A549 (cell line): ENCODE data around the gene HOMER2. TPM values are rescaled to one million over a fixed set of nuclear protein-coding genes. Genes with fewer than 3 reads are reported as not detected.

Experiments
- ATAC-seq, 2 experiments: fragments of 200-7000 bp in 1 of 2; fragments of >200 bp in 1 of 2; cut with Nextera tagmentation in 1 of 2; cut with Tn5 transposase in 1 of 2; 3 replicates each; pipeline versions ENCODE4 v1.8.0 to v1.9.1; 2018 to 2020; ENCODE audit warnings: mild to moderate bottlenecking in 1 of 2, moderate library complexity in 1 of 2
- CTCF ChIA-PET: fragments of 300-600 bp; sonication (Branson Sonifier 250); formaldehyde crosslinking; extraction: SDS; loops from one replicate; lab custom pipeline; 2021; ENCODE audit warnings: antibody characterized with exemption, inconsistent platforms; lab: Yijun Ruan, JAX
- POLR2A ChIA-PET: fragments of 350-600 bp; formaldehyde crosslinking; extraction: SDS; loops from one replicate; lab custom pipeline; 2021; ENCODE audit warnings: antibody characterized with exemption, inconsistent platforms; lab: Yijun Ruan, JAX
- DNase-seq, 2 experiments: peaks; one replicate each; pipeline versions ENCODE4 v3.0.0 to v3.0.0-alpha.2; 2011 to 2016; ENCODE audit warnings: low read depth in 1 of 2, low spot score in 1 of 2
- FAIRE-seq: peaks from 2 replicates; lab custom pipeline; 2011; peaks lifted over from hg19 to GRCh38; lab: Jason Lieb, UNC
- H3K27ac ChIP-seq, 2 experiments: fragments of >200 bp; sonication (Bioruptor Twin); formaldehyde crosslinking; 3 replicates each; pipeline ENCODE4 v1.5.1; 2016 to 2017
- H3K4me1 ChIP-seq: fragments of >200 bp; sonication (Bioruptor Twin); formaldehyde crosslinking; 3 replicates; pipeline ENCODE4 v1.6.1; 2016
- H3K4me2 ChIP-seq: fragments of >200 bp; sonication (Bioruptor Twin); formaldehyde crosslinking; 3 replicates; pipeline ENCODE4 v1.6.1; 2016
- H3K4me3 ChIP-seq: fragments of >200 bp; sonication (Bioruptor Twin); formaldehyde crosslinking; 3 replicates; pipeline ENCODE4 v1.5.1; 2016
- H3K9me3 ChIP-seq: fragments of >200 bp; sonication (Bioruptor Twin); formaldehyde crosslinking; 3 replicates; pipeline ENCODE4 v1.6.1; 2016
- CBX2 ChIP-seq: fragments of 200-600 bp; sonication (generic); IDR thresholded peaks from 2 replicates; pipeline ENCODE4 v1.6.1; 2016; ENCODE audit warnings: low read depth, mild to moderate bottlenecking, borderline replicate concordance
- CHD4 ChIP-seq: fragments of 200-600 bp; sonication (generic); IDR thresholded peaks from 2 replicates; pipeline ENCODE4 v1.6.1; 2016; ENCODE audit warnings: antibody characterized with exemption, mild to moderate bottlenecking, borderline replicate concordance
- EHMT2 ChIP-seq: fragments of 200-600 bp; sonication (generic); IDR thresholded peaks from 2 replicates; pipeline ENCODE4 v1.6.1; 2016; ENCODE audit warnings: antibody characterized with exemption, low read depth, mild to moderate bottlenecking, moderate library complexity
- FOSB ChIP-seq: fragments of 250-450 bp; sonication (Bioruptor Pico); IDR thresholded peaks from 2 replicates; pipeline ENCODE4 v1.5.0; 2020; ENCODE audit warnings: mild to moderate bottlenecking, moderate library complexity
- FOXS1 ChIP-seq: fragments of 250-450 bp; sonication (Bioruptor Pico); IDR thresholded peaks from 2 replicates; pipeline ENCODE4 v1.5.0; 2020; ENCODE audit warnings: mild to moderate bottlenecking, moderate library complexity
- HDAC2 ChIP-seq: fragments of 200-600 bp; sonication (generic); IDR thresholded peaks from 2 replicates; pipeline ENCODE4 v1.6.1; 2016
- HEYL ChIP-seq: fragments of 250-450 bp; sonication (Bioruptor Pico); IDR thresholded peaks from 2 replicates; pipeline ENCODE4 v1.8.0; 2021; ENCODE audit warnings: mild to moderate bottlenecking, moderate library complexity
- HOXA7 ChIP-seq: fragments of 250-450 bp; sonication (Bioruptor Pico); IDR thresholded peaks from 2 replicates; pipeline ENCODE4 v1.5.0; 2020; ENCODE audit warnings: mild to moderate bottlenecking, moderate library complexity
- JUN ChIP-seq, 2 experiments: fragments of >200 bp; sonication (Bioruptor Twin); formaldehyde crosslinking; IDR thresholded peaks; 2 replicates in 1 of 2; 3 replicates in 1 of 2; pipeline ENCODE4 v1.6.1; 2016 to 2017
- KDM5A ChIP-seq: fragments of 200-600 bp; sonication (generic); IDR thresholded peaks from 2 replicates; pipeline ENCODE4 v1.6.1; 2016; ENCODE audit warnings: antibody characterized with exemption, mild to moderate bottlenecking
- MAZ ChIP-seq: fragments of 150-350 bp; IDR thresholded peaks from 2 replicates; pipeline ENCODE4 v1.6.1; 2014; ENCODE audit warnings: antibody characterized with exemption, low read depth, low read length, borderline replicate concordance
- MYC ChIP-seq: IDR thresholded peaks from 2 replicates; pipeline ENCODE4 v1.6.1; 2012; ENCODE audit warnings: mild to moderate bottlenecking, inconsistent platforms, low read length, improper control_type of control experiment, borderline replicate concordance
- POLR2AphosphoS2 ChIP-seq: conservative IDR thresholded peaks from 2 replicates; pipeline ENCODE4 v1.6.1; 2012; ENCODE audit warnings: low read length, improper control_type of control experiment, inconsistent platforms
- RAD21 ChIP-seq, 2 experiments: fragments of >200 bp in 1 of 2; sonication (Bioruptor Twin) in 1 of 2; formaldehyde crosslinking in 1 of 2; IDR thresholded peaks in 1 of 2; conservative IDR thresholded peaks in 1 of 2; 2 replicates in 1 of 2; 3 replicates in 1 of 2; pipeline ENCODE4 v1.6.1; 2012 to 2018; ENCODE audit warnings: inconsistent platforms in 1 of 2
- SMC3 ChIP-seq: fragments of >200 bp; sonication (Bioruptor Twin); formaldehyde crosslinking; IDR thresholded peaks from 3 replicates; pipeline ENCODE4 v1.6.1; 2018; ENCODE audit warnings: inconsistent platforms
- SREBF2 ChIP-seq: fragments of 450-650 bp; IDR thresholded peaks from 2 replicates; pipeline ENCODE4 v1.6.1; 2014; ENCODE audit warnings: mild to moderate bottlenecking, moderate library complexity
- TP53 ChIP-seq: fragments of 250-450 bp; sonication (Bioruptor Pico); IDR thresholded peaks from 2 replicates; pipeline ENCODE4 v1.5.0; 2021; ENCODE audit warnings: mild to moderate bottlenecking, moderate library complexity
- ZFP36 ChIP-seq: fragments of 450-650 bp; IDR thresholded peaks from 2 replicates; pipeline ENCODE4 v1.6.1; 2014; ENCODE audit warnings: borderline replicate concordance; ENCODE audit not compliant: partially characterized antibody
- WGBS: methylation state at CpG from one replicate; pipeline ENCODE4 v1.1.6; 2017; ENCODE audit errors: missing lambda C conversion rate; 5-methylcytosine and 5-hydroxymethylcytosine counted together
- polyA plus RNA-seq, 4 experiments: library from polyadenylated mRNA; depleted of rRNA in 3 of 4; stranded (reverse); fragments of >200 nt; fragmentation: RNase III in 1 of 4; extraction: RNeasy Plus Mini Kit Qiagen cat#74134 plus additional on column Dnase treatment in 1 of 4; gene quantifications; 2 replicates in 3 of 4; 3 replicates in 1 of 4; pipeline ENCODE4 v1.2.3, GENCODE V29; 2011 to 2017
- TF ChIP-seq, protein P1 (sequence below): fragments of >200 bp; sonication (Bioruptor Twin); formaldehyde crosslinking; IDR thresholded peaks from 3 replicates; pipeline ENCODE4 v1.5.1; 2016
- TF ChIP-seq, protein P2 (sequence below): IDR thresholded peaks from 2 replicates; pipeline ENCODE4 v1.6.1; 2012

Gene HOMER2
- polyA plus RNA-seq, 2 of the 4 experiments (the other 2 are of a cell fraction), result 9.4 to 15.4 TPM

DNA sequence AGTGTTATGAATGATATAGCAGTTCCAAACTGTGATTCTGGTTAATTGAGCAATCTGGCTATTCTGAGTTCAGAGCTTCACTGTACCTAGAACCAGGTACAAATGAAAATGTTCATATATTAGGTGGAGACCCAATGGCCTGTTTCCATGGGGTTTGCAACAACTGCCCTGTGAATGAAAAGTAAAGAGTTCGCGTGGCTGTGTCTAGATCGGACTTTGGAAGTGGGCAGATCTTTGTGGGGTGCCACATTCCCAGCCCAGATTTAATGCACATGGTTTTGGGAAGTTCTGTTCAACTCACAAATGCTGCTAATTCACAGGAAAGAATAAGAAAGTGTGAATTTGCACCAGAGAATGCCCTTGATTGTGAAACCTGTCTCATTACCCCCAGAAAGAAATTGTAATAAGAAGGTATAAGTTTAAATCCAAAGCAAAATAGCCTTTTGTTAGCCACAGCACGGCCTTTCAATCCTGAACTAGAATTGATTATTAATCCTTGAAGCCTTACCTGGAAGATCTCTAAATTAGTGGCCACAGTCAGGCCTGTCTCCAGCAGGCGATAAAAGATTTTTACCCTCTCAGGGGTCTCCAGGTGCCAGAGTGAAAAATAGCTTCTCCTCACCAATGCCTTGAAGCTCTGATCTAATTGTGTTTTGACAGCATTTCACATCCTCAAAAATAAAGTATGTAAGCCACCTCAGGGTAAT is 120.5 kb downstream of the HOMER2 start:
- peaks cover 27% of the 10 kb centered on the region for H3K4me1 ChIP-seq
- FAIRE-seq (no peak), ATAC-seq (peak in 1 of 2 experiments; percentile 43; a peak in 4 of 6 replicates), DNase-seq (no peak)
- H3K9me3 ChIP-seq, result no peaks in the 10 kb centered on the region
- 87% methylated on average over 5 of the region's 5 CpGs for WGBS
- TF ChIP-seq RAD21 (conservative IDR thresholded peaks at IDR 0.05 in 1 of 2, IDR thresholded peaks at IDR 0.05 in 1 of 2), result no peak
- no peak for TF ChIP-seq EHMT2
- TF ChIP-seq SMC3, result no peak
- TF ChIP-seq KDM5A, result no peak
- no peak for TF ChIP-seq HOXA7 (CRISPR knock-in tag)
- no peak for TF ChIP-seq SREBF2
- no peak for TF ChIP-seq FOSB
- no peak for TF ChIP-seq MYC
- TF ChIP-seq HEYL (CRISPR knock-in tag), result no peak
- TF ChIP-seq HDAC2, result no peak
- CTCF ChIA-PET, result interaction anchor here (0.9 to 1.3 kb wide), 4 partner anchors 9 to 82 kb away, joined by 3 to 6 read pairs (median 4); no protein-coding TSS in a partner anchor
- POLR2A ChIA-PET, result interaction anchor here (0.7 to 1.6 kb wide), 4 partner anchors 22 to 292 kb away, joined by 3 to 6 read pairs (median 4); partner anchors contain the start of genes RAMAC and RPS17
- peak overlapping the region in 1 of 2 experiments; percentile 24; a peak in 2 of 6 replicates for H3K27ac ChIP-seq
- H3K4me3 ChIP-seq, result no peak overlapping the region
- peak overlapping the region; percentile 55 for H3K4me2 ChIP-seq

DNA sequence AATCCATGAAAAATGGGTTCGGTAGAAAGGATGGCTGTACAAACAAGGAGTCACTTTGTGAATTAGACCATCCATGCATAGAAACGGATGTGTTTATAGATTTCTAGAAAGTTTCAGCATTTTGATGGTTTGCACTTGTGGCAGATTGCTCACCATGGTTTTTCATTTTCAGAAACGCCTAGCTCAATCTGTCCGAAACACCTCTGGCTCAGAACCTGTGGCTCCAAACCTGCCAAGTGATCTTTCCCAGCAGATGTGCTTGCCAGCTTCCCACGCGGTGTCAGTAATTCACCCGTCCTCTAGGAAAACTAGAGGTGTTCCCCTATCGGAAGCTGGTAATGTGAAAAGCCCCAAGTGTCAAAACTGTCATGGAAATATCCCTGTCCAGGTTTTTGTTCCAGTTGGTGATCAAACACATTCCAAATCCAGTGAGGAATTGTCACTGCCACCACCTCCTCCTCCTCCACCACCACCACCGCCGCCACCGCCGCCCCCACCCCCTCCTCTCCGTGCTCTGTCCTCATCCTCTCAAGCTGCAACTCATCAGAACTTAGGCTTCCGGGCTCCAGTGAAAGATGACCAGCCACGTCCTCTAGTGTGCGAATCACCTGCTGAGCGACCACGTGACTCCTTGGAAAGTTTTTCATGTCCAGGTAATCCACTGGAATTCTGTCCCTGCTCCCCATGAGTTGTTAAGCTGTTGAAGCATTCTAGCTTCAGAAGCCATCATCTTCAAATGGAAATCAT is 121.9 kb downstream of the HOMER2 start:
- H3K4me3 ChIP-seq, result no peak overlapping the region
- DNase-seq (no peak), ATAC-seq (no peak), FAIRE-seq (no peak)
- no peak for TF ChIP-seq RAD21 (conservative IDR thresholded peaks at IDR 0.05 in 1 of 2, IDR thresholded peaks at IDR 0.05 in 1 of 2)
- no peak for TF ChIP-seq CHD4
- TF ChIP-seq JUN (IDR thresholded peaks at IDR 0.05), result no peak
- no peak for TF ChIP-seq FOXS1 (CRISPR knock-in tag)
- TF ChIP-seq TP53 (CRISPR knock-in tag), result no peak
- no peak for TF ChIP-seq POLR2AphosphoS2
- TF ChIP-seq, protein P1, sequence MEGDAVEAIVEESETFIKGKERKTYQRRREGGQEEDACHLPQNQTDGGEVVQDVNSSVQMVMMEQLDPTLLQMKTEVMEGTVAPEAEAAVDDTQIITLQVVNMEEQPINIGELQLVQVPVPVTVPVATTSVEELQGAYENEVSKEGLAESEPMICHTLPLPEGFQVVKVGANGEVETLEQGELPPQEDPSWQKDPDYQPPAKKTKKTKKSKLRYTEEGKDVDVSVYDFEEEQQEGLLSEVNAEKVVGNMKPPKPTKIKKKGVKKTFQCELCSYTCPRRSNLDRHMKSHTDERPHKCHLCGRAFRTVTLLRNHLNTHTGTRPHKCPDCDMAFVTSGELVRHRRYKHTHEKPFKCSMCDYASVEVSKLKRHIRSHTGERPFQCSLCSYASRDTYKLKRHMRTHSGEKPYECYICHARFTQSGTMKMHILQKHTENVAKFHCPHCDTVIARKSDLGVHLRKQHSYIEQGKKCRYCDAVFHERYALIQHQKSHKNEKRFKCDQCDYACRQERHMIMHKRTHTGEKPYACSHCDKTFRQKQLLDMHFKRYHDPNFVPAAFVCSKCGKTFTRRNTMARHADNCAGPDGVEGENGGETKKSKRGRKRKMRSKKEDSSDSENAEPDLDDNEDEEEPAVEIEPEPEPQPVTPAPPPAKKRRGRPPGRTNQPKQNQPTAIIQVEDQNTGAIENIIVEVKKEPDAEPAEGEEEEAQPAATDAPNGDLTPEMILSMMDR, result no peak
- TF ChIP-seq ZFP36, result no peak
- TF ChIP-seq MYC, result no peak
- no peak for TF ChIP-seq HEYL (CRISPR knock-in tag)
- no peak for TF ChIP-seq CBX2
- no peak for TF ChIP-seq MAZ
- no peak for TF ChIP-seq EHMT2
- TF ChIP-seq, protein P2, sequence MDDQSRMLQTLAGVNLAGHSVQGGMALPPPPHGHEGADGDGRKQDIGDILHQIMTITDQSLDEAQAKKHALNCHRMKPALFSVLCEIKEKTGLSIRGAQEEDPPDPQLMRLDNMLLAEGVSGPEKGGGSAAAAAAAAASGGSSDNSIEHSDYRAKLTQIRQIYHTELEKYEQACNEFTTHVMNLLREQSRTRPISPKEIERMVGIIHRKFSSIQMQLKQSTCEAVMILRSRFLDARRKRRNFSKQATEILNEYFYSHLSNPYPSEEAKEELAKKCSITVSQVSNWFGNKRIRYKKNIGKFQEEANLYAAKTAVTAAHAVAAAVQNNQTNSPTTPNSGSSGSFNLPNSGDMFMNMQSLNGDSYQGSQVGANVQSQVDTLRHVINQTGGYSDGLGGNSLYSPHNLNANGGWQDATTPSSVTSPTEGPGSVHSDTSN, result no peak
- H3K27ac ChIP-seq, result no peak overlapping the region
- H3K4me1 ChIP-seq, result peaks cover 27% of the 10 kb centered on the region
- ChIA-PET POLR2A (interaction anchor here (1.4 kb wide), 1 partner anchor 20 kb away, joined by 3 read pairs; no protein-coding TSS in a partner anchor), CTCF (interaction anchor here (0.8 kb wide), 1 partner anchor 19 kb away, joined by 3 read pairs; no protein-coding TSS in a partner anchor)
- no peak overlapping the region for H3K4me2 ChIP-seq
- WGBS, result 89% methylated on average over 15 of the region's 18 CpGs
- H3K9me3 ChIP-seq, result no peaks in the 10 kb centered on the region
